Upper lobe of left lung (tissue), 6 donors: Measurements from ENCODE around the gene CAV3. TPM values are rescaled to one million over a fixed set of nuclear protein-coding genes. Genes with fewer than 3 reads are reported as not detected.
A peak's percentile ranks its signal among the peaks of the same experiment; 100 is the strongest.

Source experiments
- ATAC-seq, 2 donors: fragments of 200-7000 bp; cut with Tn5 transposase; one replicate each; pipeline ENCODE4 v1.9.1; 2022; ENCODE audit warnings: mild to moderate bottlenecking in 2 of 2, moderate library complexity in 2 of 2; ENCODE audit not compliant: low FRiP score in 2 of 2
- DNase-seq, 2 donors: peaks; one replicate each; pipeline ENCODE4 v3.0.0-alpha.2; 2019 to 2020
- H3K27ac ChIP-seq, 4 donors: fragments of 200-600 bp; sonication (generic); one replicate each; pipeline ENCODE4 v1.5.1; 2016 to 2019
- H3K27me3 ChIP-seq, 4 donors: fragments of 200-600 bp; sonication (generic); one replicate each; pipeline ENCODE4 v1.5.1; 2017 to 2019
- H3K36me3 ChIP-seq, 4 donors: fragments of 200-600 bp; sonication (generic); one replicate each; pipeline ENCODE4 v1.5.1; 2016 to 2019
- H3K4me1 ChIP-seq, 4 donors: fragments of 200-600 bp; sonication (generic); one replicate each; pipeline ENCODE4 v1.5.1; 2018 to 2019
- H3K4me3 ChIP-seq, 4 donors: fragments of 200-600 bp; sonication (generic); one replicate each; pipeline ENCODE4 v1.5.1; 2017 to 2019; ENCODE audit warnings: mild to moderate bottlenecking in 2 of 4, moderate library complexity in 1 of 4
- H3K9me3 ChIP-seq, 4 donors: fragments of 200-600 bp; sonication (generic); one replicate each; pipeline ENCODE4 v1.5.1; 2018 to 2019
- EP300 ChIP-seq, 4 donors: sonication (generic); formaldehyde crosslinking; IDR thresholded peaks; one replicate each; pipeline ENCODE4 v1.5.1; 2017; ENCODE audit warnings: antibody characterized with exemption in 4 of 4, control low read depth in 2 of 4
- POLR2A ChIP-seq, 4 donors: fragments of 450-650 bp; IDR thresholded peaks; one replicate each; pipeline ENCODE4 v1.5.1; 2016 to 2017; ENCODE audit warnings: antibody characterized with exemption in 4 of 4, mild to moderate bottlenecking in 2 of 4
- POLR2AphosphoS5 ChIP-seq, 2 donors: sonication (generic); formaldehyde crosslinking; IDR thresholded peaks; one replicate each; pipeline ENCODE4 v1.5.1; 2017; ENCODE audit warnings: antibody characterized with exemption in 2 of 2
- WGBS, 2 donors: methylation state at CpG; one replicate each; pipeline ENCODE4 v1.1.5; 2017 to 2018; 5-methylcytosine and 5-hydroxymethylcytosine counted together
- total RNA-seq, 6 donors: library from RNA; depleted of rRNA in 4 of 6; stranded (reverse); fragments of >200 nt in 4 of 6; gene quantifications; one replicate each; pipeline versions ENCODE4 v1.1.0 to v1.2.1, GENCODE V29; 2016 to 2021
- TF ChIP-seq, protein P1 (sequence below), 6 experiments: fragments of 450-650 bp in 4 of 6; fragments of 200-600 bp in 2 of 6; sonication (generic) in 2 of 6; IDR thresholded peaks; one replicate each; pipeline ENCODE4 v1.5.1; 2016 to 2019; ENCODE audit warnings: antibody characterized with exemption in 6 of 6
- donor health status: DM: no; HTN: no; CAD: no; lungs with moderate emphysema.
- donor health status: DM: no; HTN: yes; CAD: no; lungs with severe emphysema.

Gene CAV3
- total RNA-seq, 6 donors from 2014 or later, result 0.17 to 1.1 (median 0.73) TPM; not detected in 2

DNA sequence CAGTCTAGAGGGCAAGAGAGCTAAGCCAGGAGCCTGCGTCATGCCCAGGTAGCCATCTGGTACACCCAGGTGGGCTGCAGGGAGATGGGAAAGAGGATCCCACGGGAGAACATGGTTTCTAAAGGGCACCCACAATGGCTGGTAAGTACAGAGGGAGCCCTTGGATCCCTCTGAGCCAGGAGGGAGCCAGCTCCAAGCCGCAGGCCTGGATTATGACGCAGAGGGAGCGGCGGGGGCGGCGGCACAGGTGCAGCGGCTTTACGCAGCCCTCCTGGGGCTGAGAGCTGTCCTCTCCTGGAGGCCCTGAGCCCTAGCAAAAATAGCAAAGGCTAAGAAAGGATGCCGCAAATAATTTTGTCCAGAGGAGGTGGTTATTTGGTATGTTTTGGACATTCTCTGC lies 2.8 kb downstream of the CAV3 start:
- H3K27me3 ChIP-seq, result no peaks in the 10 kb centered on the region
- H3K4me1 ChIP-seq, result no peaks in the 10 kb centered on the region
- DNase-seq, result peak in 1 of 2 donors; percentile 47
- no peaks in the 10 kb centered on the region for H3K9me3 ChIP-seq
- ATAC-seq, result no peak
- H3K4me3 ChIP-seq, result no peak overlapping the region
- TF ChIP-seq POLR2AphosphoS5 (IDR thresholded peaks at IDR 0.05), result no peak
- TF ChIP-seq, protein P1, sequence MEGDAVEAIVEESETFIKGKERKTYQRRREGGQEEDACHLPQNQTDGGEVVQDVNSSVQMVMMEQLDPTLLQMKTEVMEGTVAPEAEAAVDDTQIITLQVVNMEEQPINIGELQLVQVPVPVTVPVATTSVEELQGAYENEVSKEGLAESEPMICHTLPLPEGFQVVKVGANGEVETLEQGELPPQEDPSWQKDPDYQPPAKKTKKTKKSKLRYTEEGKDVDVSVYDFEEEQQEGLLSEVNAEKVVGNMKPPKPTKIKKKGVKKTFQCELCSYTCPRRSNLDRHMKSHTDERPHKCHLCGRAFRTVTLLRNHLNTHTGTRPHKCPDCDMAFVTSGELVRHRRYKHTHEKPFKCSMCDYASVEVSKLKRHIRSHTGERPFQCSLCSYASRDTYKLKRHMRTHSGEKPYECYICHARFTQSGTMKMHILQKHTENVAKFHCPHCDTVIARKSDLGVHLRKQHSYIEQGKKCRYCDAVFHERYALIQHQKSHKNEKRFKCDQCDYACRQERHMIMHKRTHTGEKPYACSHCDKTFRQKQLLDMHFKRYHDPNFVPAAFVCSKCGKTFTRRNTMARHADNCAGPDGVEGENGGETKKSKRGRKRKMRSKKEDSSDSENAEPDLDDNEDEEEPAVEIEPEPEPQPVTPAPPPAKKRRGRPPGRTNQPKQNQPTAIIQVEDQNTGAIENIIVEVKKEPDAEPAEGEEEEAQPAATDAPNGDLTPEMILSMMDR (IDR thresholded peaks at IDR 0.05), result no peak
- no peak for TF ChIP-seq POLR2A (IDR thresholded peaks at IDR 0.05)
- TF ChIP-seq EP300 (IDR thresholded peaks at IDR 0.05), result no peak
- 91 to 92% methylated on average over 11 of the region's 11 CpGs for WGBS, 2 donors
- no peaks in the 10 kb centered on the region for H3K36me3 ChIP-seq
- H3K27ac ChIP-seq, result no peak overlapping the region

- Histone ChIP-seq H3K9me3 (no peaks in the 10 kb centered on the region), H3K27ac (no peak overlapping the region), H3K4me3 (no peak overlapping the region), H3K36me3 (no peaks in the 10 kb centered on the region), H3K4me1 (no peaks in the 10 kb centered on the region), H3K27me3 (no peaks in the 10 kb centered on the region)
- ATAC-seq (no peak), DNase-seq (no peak)
- WGBS, 2 donors, result 84 to 89% methylated on average over 4 of the region's 4 CpGs
- TF ChIP-seq POLR2A (IDR thresholded peaks at IDR 0.05) (no peak), POLR2AphosphoS5 (IDR thresholded peaks at IDR 0.05) (no peak), EP300 (IDR thresholded peaks at IDR 0.05) (no peak)
- TF ChIP-seq, protein P1 (IDR thresholded peaks at IDR 0.05), result no peak
Measured at GRCh38 chr3:8737301-8737700, 3.7 kb downstream of the CAV3 start.

GRCh38 chr3:8737823-8738222 lies 4.2 kb downstream of the CAV3 start:
- TF ChIP-seq EP300 (IDR thresholded peaks at IDR 0.05), result no peak
- TF ChIP-seq, protein P1 (IDR thresholded peaks at IDR 0.05), result no peak
- TF ChIP-seq POLR2A (IDR thresholded peaks at IDR 0.05), result no peak
- no peak for TF ChIP-seq POLR2AphosphoS5 (IDR thresholded peaks at IDR 0.05)
- no peak overlapping the region for H3K4me3 ChIP-seq
- H3K9me3 ChIP-seq, result no peaks in the 10 kb centered on the region
- DNase-seq (no peak), ATAC-seq (no peak)
- H3K27ac ChIP-seq, result no peak overlapping the region
- H3K27me3 ChIP-seq, result no peaks in the 10 kb centered on the region
- H3K4me1 ChIP-seq, result no peaks in the 10 kb centered on the region
- no peaks in the 10 kb centered on the region for H3K36me3 ChIP-seq

DNA sequence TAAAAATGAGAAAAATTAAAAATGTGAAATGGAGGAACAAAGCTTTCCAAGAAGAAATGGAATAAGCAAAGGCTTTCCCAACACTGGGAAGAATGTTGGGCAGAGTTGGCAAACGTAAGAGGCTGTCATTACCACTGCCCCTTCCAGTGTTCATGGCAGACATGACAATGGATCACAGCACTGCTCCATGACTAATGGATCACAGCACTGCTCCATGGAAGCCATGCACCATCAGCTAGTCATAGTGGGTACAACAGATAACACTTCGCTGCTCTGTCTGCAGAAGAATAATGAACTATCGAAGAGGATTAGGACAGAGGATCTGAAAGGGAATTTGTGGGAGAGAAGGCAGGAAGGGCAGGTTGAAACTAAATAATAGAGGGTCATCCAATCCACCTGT lies 5.0 kb downstream of the CAV3 start:
- no peak overlapping the region for H3K4me3 ChIP-seq
- no peaks in the 10 kb centered on the region for H3K9me3 ChIP-seq
- 75 to 77% methylated on average over 3 of the region's 3 CpGs for WGBS, 2 donors
- no peak overlapping the region for H3K27ac ChIP-seq
- H3K36me3 ChIP-seq, result no peaks in the 10 kb centered on the region
- H3K4me1 ChIP-seq, result no peaks in the 10 kb centered on the region
- no peak for DNase-seq
- ATAC-seq, result no peak
- no peak for TF ChIP-seq POLR2AphosphoS5 (IDR thresholded peaks at IDR 0.05)
- TF ChIP-seq, protein P1 (IDR thresholded peaks at IDR 0.05), result no peak
- no peak for TF ChIP-seq POLR2A (IDR thresholded peaks at IDR 0.05)
- TF ChIP-seq EP300 (IDR thresholded peaks at IDR 0.05), result no peak
- no peaks in the 10 kb centered on the region for H3K27me3 ChIP-seq

- H3K9me3 ChIP-seq, result no peaks in the 10 kb centered on the region
- no peaks in the 10 kb centered on the region for H3K27me3 ChIP-seq
- no peak overlapping the region for H3K4me3 ChIP-seq
- DNase-seq (no peak), ATAC-seq (no peak)
- H3K36me3 ChIP-seq, result no peaks in the 10 kb centered on the region
- TF ChIP-seq, protein P1 (IDR thresholded peaks at IDR 0.05), result no peak
- TF ChIP-seq POLR2A (IDR thresholded peaks at IDR 0.05) (no peak), POLR2AphosphoS5 (IDR thresholded peaks at IDR 0.05) (no peak), EP300 (IDR thresholded peaks at IDR 0.05) (no peak)
- 84 to 88% methylated on average over 5 of the region's 5 CpGs for WGBS, 2 donors
- no peak overlapping the region for H3K27ac ChIP-seq
- no peaks in the 10 kb centered on the region for H3K4me1 ChIP-seq
Measured at GRCh38 chr3:8739757-8740504, 6.3 kb downstream of the CAV3 start.
